Stromal cell of bone marrow (primary cell): Measurements from ENCODE around the gene OR52E2.

Experiments used
- DNase-seq: peaks from one replicate; pipeline ENCODE4 v3.0.0-alpha.2; 2012; ENCODE audit warnings: low read depth

Gene OR52E2

DNA sequence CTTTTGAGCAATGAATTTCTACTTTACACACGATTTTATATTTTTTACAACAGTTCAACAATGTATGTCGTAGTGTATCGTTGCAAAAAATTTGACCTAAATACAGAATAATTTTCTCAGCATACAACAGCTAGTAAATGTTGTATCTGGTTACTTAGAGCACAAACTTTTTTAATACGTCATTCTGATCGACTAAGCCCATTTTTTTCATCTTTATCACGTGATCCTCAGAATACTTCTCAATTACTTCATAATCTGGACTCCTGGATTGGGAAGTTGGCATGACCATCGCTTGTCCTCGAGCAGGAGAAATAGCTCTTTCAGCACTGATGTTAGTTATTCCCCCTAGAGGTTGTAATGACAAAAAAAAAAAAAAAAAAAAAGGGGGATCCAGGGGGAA, 48.2 kb downstream of the OR52E2 start:
- no peak for DNase-seq
